ENCODE data around the gene BEND6.
A peak's percentile ranks its signal among the peaks of the same experiment; 100 is the strongest.
"Not testable (repeated sequence)": the region's sequence is repeated elsewhere in the genome, so short reads cannot be mapped to it uniquely, and the experiment has no call there.

BEND6 gene

DNA sequence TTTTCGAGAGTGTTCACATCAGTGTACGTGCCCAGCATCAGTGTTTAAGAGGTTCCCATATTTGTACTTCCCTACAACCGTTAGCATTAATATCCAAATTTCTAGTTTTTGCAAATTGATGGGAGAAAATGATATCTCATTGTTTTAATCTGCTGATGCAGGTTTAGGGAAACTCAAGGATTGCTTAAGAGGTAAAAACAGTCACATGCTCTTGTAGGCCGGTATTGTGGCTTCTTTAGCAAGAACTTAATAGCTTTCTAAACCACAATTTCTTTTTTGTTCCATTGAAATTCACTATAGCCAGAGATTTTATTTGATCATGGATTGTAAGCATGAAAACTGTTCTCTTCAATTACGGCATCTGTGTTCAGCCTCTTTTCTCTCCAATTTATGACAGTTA, 29.5 kb downstream of the BEND6 start:
- DNase-seq (ENCODE audit: low read depth): peak; percentile 75

GRCh38 chr6:56984884-56985283, 30.0 kb downstream of the BEND6 start:
- no peak for DNase-seq (ENCODE audit: low read depth)

GRCh38 chr6:56986611-56987010, 31.7 kb downstream of the BEND6 start:
- no peak for DNase-seq (ENCODE audit: low read depth)

DNA sequence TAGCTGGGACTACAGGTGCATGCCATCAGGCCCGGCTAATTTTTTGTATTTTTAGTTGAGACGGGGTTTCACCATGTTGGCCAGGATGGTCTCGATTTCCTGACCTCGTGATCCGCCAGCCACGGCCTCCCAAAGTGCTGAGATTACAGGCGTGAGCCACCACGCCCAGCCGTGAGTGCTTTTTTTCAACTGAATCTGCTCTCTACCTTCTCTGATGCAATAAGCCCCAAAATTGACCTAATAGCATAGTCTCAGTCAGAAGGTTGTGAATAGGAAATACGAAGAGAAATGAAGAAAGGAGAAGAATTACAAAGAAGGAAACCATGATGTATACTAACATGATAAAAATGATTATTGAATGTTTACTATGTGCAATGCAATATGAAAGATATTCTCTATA, 33.2 kb downstream of the BEND6 start:
- no peak for DNase-seq (ENCODE audit: low read depth)

DNA sequence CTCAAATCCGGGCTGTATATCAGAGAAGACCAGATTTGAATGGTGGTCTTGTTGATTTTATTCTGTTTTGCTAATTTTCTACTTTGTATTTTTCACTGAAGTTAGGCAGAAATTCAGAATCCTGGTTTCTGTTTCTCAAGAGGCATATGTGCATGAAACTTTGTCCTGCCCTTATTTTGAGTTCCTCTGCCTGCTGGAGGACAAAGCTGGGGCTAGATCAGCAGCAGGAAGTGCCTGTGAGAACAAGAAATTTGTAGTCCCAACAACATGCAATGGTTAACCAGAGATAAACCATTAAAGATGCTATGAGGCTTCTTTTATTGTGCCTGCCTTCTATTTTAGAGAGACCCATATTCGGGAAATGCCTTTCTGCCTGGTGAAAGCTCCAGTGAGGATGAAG, 37.1 kb downstream of the BEND6 start:
- DNase-seq (ENCODE audit: low read depth): no peak

DNA sequence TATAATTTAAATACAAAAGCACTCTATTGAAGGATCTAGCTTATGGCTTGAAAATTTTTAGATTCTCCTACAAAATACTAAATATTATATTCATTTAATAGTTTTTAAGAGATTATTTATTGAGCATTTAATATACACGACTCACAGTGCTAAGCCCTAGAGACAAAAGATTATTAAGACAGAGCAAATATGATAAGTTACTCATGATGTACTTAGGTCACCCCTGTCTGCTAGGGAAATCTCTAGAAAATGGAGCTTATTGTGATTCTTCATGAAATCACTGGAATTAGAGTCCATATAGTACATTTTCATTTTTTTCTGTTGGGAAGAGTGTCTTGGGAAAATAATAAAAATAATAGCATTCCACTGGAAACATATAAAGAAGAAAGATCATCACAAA, 37.8 kb downstream of the BEND6 start:
- no peak for DNase-seq (ENCODE audit: low read depth)

GRCh38 chr6:56995347-56995902, 40.5 kb downstream of the BEND6 start:
- no peak for DNase-seq (ENCODE audit: low read depth)

GRCh38 chr6:56996401-56996800, 41.5 kb downstream of the BEND6 start:
- no peak for DNase-seq (ENCODE audit: low read depth)

GRCh38 chr6:56999049-56999448, 44.1 kb downstream of the BEND6 start:
- DNase-seq (ENCODE audit: low read depth): no peak

- DNase-seq (ENCODE audit: low read depth): not testable (repeated sequence)
Measured at GRCh38 chr6:56999748-57000147, 44.8 kb downstream of the BEND6 start.

- no peak for DNase-seq (ENCODE audit: low read depth)
Measured at GRCh38 chr6:57002197-57002596, 47.3 kb downstream of the BEND6 start.

- DNase-seq (ENCODE audit: low read depth): no peak
Measured at GRCh38 chr6:57004292-57004691, 49.4 kb downstream of the BEND6 start.

DNA sequence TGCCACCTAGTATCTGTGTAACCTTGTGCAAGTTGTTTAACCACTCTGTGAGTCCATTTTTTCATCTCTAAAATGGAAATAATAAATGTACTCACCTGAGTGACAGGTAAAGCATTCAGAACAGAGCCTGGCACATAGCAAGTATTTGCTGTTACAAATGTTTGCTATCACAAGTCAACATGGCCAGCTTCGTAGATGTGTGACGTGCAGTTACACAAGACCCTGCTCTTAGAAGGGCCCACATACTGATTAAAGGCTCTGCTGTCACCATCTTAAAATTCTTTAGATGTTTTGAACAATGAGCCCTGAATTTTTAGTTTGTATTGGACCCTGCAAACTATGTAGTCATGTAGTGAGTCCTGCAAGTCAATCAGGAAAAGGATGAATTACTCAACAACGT, 51.2 kb downstream of the BEND6 start:
- no peak for DNase-seq (ENCODE audit: low read depth)

DNA sequence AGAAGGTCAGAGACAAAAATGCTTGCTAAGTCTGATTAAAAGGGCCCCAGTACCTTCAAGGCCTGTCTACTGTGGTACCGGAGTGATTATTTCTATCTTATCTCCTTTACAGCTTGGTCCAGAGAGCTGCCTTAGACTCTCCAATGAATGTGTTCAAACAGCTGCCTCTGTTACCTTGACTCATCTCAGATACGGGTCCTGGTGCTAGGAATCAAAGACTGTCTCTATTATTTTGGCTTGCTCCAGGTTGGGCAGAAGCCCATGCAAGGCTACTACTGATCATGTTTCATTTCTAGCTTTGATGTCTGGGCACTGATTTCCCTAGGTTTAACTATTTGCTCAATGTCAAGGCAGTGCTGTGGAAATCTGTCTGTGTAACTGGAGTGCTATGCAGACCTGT, 53.2 kb downstream of the BEND6 start:
- DNase-seq (ENCODE audit: low read depth): not testable (repeated sequence)

- DNase-seq (ENCODE audit: low read depth): peak; percentile 58
Measured at GRCh38 chr6:57013521-57013926, 58.6 kb downstream of the BEND6 start.

DNA sequence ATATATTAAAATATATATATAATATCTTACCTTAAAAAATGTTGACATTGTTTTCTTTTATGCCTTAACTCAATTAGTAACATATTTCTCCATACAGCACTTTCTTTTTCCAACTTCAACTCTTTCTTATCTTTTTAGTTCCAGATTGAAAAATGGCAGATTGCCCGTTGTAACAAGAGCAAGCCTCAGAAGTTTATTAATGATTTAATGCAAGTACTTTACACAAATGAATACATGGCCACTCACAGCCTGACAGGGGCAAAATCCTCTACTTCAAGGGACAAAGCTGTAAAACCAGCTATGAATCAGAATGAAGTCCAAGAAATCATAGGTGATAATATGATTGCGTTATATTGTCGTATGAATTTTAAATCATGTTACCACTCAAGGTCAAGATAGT, 62.2 kb downstream of the BEND6 start:
- no peak for DNase-seq (ENCODE audit: low read depth)

- DNase-seq (ENCODE audit: low read depth): no peak
Measured at GRCh38 chr6:57017841-57018240, 62.9 kb downstream of the BEND6 start.

- no peak for DNase-seq (ENCODE audit: low read depth)
Measured at GRCh38 chr6:57019434-57019833, 64.5 kb downstream of the BEND6 start.

GRCh38 chr6:57021086-57021720, 66.3 kb downstream of the BEND6 start:
- peak; percentile 56 for DNase-seq (ENCODE audit: low read depth)

DNA sequence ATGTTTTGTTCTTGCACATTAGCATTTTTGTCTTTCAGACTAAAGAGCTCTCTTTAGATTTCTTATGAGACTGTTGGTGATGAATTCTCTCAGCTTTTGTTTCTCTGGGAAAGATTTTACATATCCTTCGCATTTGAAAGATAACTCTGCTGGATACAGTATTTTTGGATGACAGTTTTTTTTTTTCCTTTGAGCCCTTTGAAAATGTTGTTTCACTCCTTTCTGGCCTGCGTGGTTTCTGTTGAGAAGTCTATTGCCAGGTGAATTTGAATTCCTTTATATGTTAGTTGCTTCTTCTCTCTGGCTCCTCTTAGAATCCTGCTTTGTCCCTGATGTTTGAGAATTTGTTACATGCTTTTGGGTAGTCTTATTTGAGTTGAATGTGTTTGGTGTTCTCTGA, 69.4 kb downstream of the BEND6 start:
- DNase-seq (ENCODE audit: low read depth): no peak

- DNase-seq (ENCODE audit: low read depth): no peak
Measured at GRCh38 chr6:57024775-57025174, 69.9 kb downstream of the BEND6 start.

GRCh38 chr6:57026001-57026400, 71.1 kb downstream of the BEND6 start:
- no peak for DNase-seq (ENCODE audit: low read depth)

- no peak for DNase-seq (ENCODE audit: low read depth)
Measured at GRCh38 chr6:57027301-57027700, 72.4 kb downstream of the BEND6 start.

GRCh38 chr6:57029213-57029612, 74.3 kb downstream of the BEND6 start:
- DNase-seq (ENCODE audit: low read depth): no peak

Measured in iris pigment epithelial cell (primary cell).